Activated naive CD4-positive, alpha-beta T cell treated with Interleukin-2 at 50 U/mL for 16 hours (primary cell): ENCODE data around the gene KIF16B.

ENCODE experiments used
- DNase-seq: peaks from one replicate; pipeline ENCODE4 v3.0.0-alpha.2; 2020

The KIF16B gene

GRCh38 chr20:16518784-16519084 is 54.5 kb downstream of the KIF16B start:
- no peak for DNase-seq

DNA sequence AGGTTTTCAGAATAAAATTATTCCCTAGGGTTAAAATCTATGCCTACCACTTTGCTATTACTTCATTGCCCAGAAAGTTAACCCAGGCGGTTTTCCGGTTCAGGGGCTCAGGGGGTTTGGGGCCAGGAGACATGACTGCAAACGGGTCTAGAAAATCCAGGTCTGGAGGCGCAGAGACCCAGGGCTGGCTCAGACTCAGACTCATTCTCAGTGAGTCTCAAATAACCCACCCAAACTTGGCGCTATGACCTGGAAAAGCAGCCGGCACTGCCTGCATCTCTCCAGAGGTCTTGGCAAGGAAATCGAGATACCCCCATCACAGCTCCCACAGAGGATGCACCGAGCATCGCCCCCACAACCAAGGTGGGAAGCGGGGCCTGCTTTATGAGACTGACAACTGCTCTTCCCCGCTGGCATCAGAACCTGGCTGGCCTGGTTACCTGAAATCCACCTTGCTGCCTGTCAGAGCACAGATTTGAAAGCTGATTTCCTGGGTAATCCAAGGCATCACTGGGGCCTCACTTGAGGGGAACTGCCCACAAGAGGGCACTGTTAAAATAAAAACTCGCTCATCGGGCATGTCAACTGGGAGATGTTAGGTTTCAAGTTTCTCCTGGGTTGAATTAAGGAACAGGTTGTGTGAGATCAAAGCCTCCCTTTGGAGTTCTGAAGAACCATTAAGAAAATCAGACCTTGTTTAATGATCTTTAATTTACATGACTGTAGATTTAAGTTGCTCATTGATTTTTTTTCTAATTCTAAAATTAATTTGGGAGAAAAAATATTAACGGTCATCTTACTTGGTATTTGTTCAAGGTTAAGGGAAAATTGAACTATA is 55.1 kb downstream of the KIF16B start:
- peak; percentile 6 for DNase-seq

- no peak for DNase-seq
These were observed 56.5 kb downstream of the KIF16B start for GRCh38 chr20:16516794-16517193.

- DNase-seq = no peak
These were observed 58.2 kb downstream of the KIF16B start for GRCh38 chr20:16515046-16515445.

DNA sequence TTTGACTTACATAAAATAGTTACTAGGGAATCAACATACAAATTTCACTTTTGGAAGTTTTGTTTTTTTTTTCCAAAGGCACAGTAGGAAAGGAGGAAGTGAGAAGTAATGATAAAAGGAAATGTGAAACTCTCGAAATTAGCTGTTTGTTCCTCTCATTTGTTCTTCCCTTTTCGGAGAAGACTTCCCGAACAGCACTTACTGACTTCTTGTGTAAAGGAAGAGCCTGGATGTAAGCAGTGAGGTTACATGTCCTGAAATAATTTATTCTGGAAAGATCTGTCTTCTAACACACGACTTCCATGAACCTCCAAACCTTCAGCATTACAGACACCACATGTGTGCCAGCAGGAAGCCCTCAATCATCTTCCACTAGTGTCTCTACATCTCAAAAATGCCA is 59.1 kb downstream of the KIF16B start:
- no peak for DNase-seq

DNA sequence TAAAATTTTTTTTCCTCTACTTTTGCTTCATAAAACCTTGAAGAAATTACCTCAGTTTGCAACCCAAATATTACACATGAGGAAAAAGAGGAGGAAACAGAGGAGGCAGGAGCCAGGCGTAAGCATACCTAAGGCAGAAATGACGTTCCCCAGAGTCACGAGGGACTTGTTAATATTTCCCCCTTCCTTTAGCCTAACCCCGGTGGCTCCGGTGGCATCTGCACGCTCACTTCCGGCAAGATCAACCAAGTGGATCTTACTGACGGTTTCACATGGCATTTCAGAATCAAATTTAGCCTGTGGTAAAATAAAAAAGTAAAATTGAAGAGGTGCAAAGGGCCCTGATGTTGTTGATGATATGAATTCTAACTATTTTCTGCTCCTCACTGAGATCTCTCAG is 67.4 kb downstream of the KIF16B start:
- no peak for DNase-seq

DNA sequence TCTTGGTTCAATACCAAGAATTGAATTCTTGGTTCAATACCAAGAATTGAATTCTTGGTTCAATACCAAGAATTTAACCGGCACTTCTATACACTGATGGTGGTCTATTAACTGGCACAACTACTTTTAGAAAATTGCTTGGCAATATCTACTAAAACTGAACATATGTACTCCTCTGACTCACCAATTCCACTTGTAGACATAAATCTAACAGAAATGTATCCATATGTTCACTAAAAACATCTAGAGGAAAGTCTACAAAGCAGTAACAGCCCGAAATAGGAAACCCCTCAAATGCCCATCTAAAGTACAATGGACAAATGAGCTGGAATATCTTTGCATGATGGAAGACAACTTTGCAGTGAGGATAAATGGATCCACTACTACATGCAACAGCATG is 71.9 kb downstream of the KIF16B start:
- DNase-seq = no peak

GRCh38 chr20:16500197-16500596 is 73.1 kb downstream of the KIF16B start:
- no peak for DNase-seq

GRCh38 chr20:16498526-16499253 is 74.6 kb downstream of the KIF16B start:
- DNase-seq = no peak

DNA sequence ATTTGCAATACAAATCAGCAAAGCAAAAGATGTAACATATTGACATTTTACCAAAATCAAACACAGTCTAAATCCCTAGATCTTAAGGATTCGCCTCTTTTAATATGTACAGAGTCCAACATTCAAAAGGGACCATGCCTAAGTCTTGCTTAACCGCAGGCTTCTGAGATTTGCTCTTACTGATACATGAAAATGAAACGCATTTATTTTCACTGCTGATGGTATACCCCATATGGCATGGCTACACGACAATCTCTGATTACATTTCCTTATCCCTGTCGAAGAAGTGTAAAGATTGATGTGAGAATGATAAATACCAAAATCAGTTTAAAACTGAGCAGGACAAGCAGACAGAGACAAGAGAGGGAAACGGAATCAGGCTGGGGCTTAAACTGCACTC is 75.4 kb downstream of the KIF16B start:
- DNase-seq = no peak

- DNase-seq = no peak
These were observed 79.8 kb downstream of the KIF16B start for GRCh38 chr20:16493486-16493885.

DNA sequence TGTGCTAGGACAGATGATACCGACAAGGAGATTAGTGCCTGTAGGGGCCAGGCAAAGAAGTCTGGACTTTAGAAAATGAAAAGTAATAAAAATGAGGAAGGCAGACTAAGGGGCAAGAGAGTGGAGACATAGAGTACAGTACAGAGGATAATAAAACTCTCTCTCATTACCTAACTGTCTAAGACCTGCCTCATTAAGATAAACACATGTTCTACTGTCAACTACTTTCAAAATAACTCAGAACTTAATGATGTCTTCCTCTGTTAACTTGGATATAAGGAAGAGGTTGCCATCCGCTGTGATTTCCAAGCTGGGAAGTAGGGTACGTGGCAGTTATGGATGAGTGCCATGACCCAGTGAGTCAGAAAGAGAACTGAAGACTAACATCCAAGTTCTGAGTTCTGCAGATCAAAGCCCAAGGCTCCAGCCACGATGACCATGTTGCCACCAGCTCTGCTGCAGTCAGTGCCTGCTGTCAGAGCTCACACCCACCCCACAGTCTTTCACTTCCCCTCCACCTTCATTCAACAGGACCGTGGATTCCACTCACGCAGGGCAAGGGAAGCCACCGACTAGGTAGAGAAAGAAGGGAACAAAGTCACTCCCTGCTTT is 81.8 kb downstream of the KIF16B start:
- DNase-seq = no peak

- DNase-seq = no peak
These were observed 82.6 kb downstream of the KIF16B start for GRCh38 chr20:16490696-16491095.

GRCh38 chr20:16488616-16489015 is 84.6 kb downstream of the KIF16B start:
- no peak for DNase-seq

GRCh38 chr20:16488086-16488485 is 85.2 kb downstream of the KIF16B start:
- no peak for DNase-seq

DNA sequence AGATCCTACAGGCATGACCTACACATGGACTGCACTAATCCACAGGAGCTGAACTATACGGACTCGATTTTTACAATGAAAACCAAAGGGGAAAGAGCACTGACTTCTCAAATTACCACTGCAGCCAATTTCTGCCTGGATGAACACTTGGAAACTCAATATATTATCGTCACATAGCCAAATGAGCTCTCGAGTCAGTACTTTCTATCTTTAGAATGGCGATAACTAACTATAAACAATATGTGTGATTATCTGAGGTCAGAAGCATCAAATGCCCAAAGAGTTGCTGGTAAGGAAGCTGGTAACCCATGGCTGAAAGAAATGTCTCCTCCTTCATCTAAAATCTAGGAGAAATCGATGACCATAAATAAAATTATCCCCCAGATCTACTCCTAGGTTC is 86.7 kb downstream of the KIF16B start:
- DNase-seq = no peak

DNA sequence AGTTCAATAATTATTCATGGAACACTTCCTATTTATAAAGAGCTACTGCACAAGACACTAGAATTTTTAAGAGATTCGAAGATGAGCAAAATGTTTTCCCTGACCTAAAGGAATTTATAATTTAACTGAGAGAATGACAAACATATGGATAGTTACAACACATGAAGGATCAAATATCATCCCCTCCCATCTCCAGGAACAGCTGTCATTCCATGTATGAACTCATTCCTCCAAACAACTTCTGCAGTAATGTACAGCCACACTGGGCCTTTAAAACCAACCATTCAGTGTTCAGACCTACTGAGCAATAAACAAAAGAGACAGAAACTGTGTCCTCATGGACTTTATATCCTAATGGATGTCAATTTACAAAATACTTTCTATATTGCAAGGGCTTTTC is 87.8 kb downstream of the KIF16B start:
- DNase-seq = no peak

- no peak for DNase-seq
These were observed 90.2 kb downstream of the KIF16B start for GRCh38 chr20:16483024-16483423.

DNA sequence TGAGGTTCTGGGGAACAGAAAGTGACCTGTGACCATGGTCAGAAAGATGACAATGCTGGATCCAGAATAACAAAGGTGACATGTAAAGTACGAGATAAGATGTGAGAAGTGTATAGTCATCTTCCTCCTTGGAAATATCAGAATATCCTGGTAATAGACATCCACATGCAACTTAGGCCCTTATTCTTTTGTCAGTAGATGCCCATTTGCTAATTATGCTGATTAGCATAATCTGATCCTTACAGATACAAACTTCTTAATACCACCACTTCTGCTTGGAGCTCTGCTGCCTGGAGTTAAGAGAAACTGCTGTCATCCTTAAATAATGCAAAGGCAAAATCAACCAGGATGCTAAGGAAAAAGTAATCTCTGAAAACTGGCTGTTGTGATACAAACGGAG is 91.3 kb downstream of the KIF16B start:
- no peak for DNase-seq

GRCh38 chr20:16479666-16480065 is 93.6 kb downstream of the KIF16B start:
- no peak for DNase-seq

DNA sequence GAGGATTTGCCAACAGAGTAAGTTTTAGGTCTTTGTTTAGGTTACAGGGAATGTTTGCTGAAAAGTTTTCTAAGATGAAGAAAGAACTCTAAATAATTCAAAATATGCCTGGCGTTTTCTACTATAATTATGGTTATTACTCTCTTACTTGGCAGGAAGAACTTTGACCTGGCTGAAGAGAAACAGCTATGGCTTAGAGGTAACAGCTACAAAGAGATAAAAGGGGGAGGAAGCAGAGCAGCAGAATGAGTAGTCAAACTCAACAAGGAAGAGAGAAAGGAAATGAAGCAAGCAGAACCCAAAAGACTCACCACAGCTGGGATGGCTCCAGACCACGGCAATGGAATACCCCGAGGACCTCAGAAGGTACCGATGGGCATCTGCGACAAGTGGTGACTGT is 95.6 kb downstream of the KIF16B start:
- no peak for DNase-seq

- no peak for DNase-seq
These were observed 97.2 kb downstream of the KIF16B start for GRCh38 chr20:16476032-16476431.

DNA sequence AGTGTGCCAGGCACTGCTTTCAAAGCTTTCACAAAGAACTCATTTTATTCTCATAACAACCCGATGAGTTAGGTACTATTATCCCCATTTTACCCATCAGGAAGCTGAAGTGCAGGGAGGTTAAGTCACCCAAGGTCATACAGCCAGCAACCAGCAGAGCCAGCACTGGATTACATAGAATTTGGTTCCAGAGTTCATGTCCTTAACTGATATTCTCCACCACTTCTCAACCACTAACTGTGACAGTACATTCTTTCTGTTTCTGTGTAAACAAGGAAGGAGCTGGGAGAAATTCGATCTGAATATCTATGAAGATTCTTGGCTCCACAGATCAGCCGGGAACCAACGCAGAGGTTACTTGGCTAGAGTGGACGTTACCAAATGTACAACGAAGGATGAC is 98.0 kb downstream of the KIF16B start:
- DNase-seq = no peak

DNA sequence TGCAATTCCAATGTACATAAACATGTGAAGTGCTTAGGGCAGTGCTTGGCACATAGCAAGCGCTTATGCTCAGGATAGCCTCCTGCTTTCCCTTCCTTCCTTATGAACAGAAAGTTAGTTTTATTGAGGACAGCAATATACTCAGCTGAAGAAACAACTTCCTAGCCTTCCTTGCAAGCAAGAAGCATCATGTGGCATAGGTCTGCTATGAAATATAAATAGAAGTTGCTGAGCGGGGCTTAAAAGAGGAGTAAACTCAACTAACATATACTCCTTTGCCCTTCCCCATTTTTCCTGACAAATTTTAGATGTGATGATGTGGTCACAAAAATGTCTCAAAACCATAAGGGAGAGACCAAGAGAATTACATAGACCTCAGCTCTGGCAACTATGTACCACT is 98.9 kb downstream of the KIF16B start:
- no peak for DNase-seq
